ENCODE results near the gene MATN3. TPM values are rescaled to one million over a fixed set of nuclear protein-coding genes. Genes with fewer than 3 reads are reported as not detected.

Gene MATN3
- total RNA-seq, 4 donors from 2014 or later, result 0.27 to 2.3 (median 0.33) TPM; not detected in 1

- Histone ChIP-seq H3K27ac (no peak overlapping the region), H3K9me3 (no peaks in the 10 kb centered on the region), H3K36me3 (no peaks in the 10 kb centered on the region), H3K27me3 (no peaks in the 10 kb centered on the region), H3K4me1 (no peaks in the 10 kb centered on the region), H3K4me3 (replicated peaks in 1 of 3) (no peak overlapping the region)
- DNase-seq, result peak; percentile 50 to 52
- TF ChIP-seq POLR2A (IDR thresholded peaks at IDR 0.05) (no peak), CTCF (IDR thresholded peaks at IDR 0.05) (peak in 5 of 6 experiments; percentile 27 to 76 (median 62))
- WGBS, 2 donors, result 64 to 65% methylated on average over 6 of the region's 6 CpGs
- intact Hi-C loops (cut with DNase I), result loop anchor here (5.0 kb wide), 1 partner anchor 142 kb away; no protein-coding TSS in a partner anchor
Observed at GRCh38 chr2:19955544-19956422, 56.7 kb downstream of the MATN3 start.

- no peaks in the 10 kb centered on the region for H3K4me1 ChIP-seq
- H3K9me3 ChIP-seq, result no peaks in the 10 kb centered on the region
- DNase-seq, result no peak
- intact Hi-C loops (cut with DNase I), result no loop called here
- H3K4me3 ChIP-seq (replicated peaks in 1 of 3), result no peak overlapping the region
- no peaks in the 10 kb centered on the region for H3K27me3 ChIP-seq
- no peak overlapping the region for H3K27ac ChIP-seq
- TF ChIP-seq CTCF (IDR thresholded peaks at IDR 0.05) (no peak), POLR2A (IDR thresholded peaks at IDR 0.05) (no peak)
- H3K36me3 ChIP-seq, result peaks cover 0 to 4% of the 10 kb centered on the region in 2 donors
Observed at GRCh38 chr2:19949071-19949470, 63.4 kb downstream of the MATN3 start.

DNA sequence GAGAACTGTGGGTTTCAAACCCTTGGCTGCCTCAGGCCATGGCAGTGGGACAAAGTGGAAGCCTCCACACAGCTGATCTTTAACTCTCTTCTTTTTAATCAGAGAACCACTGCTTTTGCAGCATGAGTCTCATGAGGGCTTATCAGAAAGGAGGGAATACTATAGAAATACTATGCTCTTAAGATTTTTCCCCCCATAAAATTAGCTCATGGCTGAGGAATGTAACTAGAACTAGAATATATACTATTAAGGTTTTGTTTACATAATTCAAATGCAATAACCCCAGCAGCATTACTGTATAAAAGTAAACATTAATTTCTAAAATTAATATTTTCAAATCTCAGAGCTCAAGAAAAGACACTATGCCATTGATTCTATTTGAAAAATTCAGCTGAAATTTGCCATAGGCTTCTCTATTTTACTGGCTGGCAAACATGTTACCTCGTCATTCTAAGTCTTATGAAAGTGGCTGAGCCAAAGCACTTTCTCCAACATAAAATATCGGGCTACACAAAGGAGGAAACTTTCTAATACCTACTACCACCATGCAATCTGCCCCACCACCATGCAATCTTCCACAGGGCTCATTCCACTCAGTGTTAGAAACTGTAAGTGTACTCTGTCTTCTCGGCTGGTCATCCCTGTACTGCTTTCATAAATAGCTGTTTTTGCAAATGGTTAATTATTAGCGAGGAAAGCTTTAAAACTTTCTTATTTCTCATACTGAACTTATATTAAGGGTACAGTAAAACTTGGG is 65.1 kb downstream of the MATN3 start:
- Histone ChIP-seq H3K27ac (no peak overlapping the region), H3K4me1 (no peaks in the 10 kb centered on the region), H3K36me3 (peaks cover 0 to 4% of the 10 kb centered on the region in 2 donors), H3K27me3 (no peaks in the 10 kb centered on the region), H3K9me3 (no peaks in the 10 kb centered on the region), H3K4me3 (replicated peaks in 1 of 3) (no peak overlapping the region)
- 96% methylated on average over 4 of the region's 4 CpGs for WGBS, 2 donors
- intact Hi-C loops (cut with DNase I), result no loop called here
- TF ChIP-seq POLR2A (IDR thresholded peaks at IDR 0.05) (no peak), CTCF (IDR thresholded peaks at IDR 0.05) (no peak)
- DNase-seq, result no peak

DNA sequence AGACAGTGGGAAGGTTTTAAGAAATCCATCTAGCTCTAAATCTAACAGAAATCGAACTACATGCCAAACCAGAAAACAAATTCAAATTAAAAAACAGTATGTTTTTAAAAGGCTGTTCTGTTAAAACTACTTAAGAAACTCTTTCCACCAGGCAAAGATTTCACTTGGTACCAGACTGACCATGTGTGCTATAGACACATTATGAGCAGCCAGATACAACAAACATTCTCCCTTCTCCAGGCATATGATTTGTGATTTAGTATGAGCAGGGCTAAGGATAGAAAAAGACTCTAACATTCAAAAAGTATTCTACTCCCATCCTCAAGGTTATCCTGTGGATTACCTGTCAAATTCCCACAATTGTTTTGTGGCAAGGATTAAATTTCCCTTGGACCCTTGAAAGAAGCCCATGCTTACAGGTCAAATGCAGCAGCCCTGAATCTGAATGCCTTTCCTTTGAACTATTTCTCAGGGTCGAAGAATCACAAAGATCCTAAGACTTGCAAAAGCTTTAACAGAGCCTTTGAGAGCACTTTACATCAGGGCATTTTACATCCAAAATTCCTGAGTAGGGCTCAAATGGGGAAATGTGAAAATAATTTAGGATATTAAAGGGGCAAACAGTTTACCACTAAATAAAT is 68.1 kb downstream of the MATN3 start:
- 51 to 61% methylated on average over 2 of the region's 2 CpGs for WGBS, 2 donors
- intact Hi-C loops (cut with DNase I), result no loop called here
- Histone ChIP-seq H3K27ac (no peak overlapping the region), H3K36me3 (peaks cover 0 to 6% of the 10 kb centered on the region in 2 donors), H3K4me1 (no peaks in the 10 kb centered on the region), H3K9me3 (no peaks in the 10 kb centered on the region), H3K4me3 (replicated peaks in 1 of 3) (no peak overlapping the region), H3K27me3 (no peaks in the 10 kb centered on the region)
- TF ChIP-seq POLR2A (IDR thresholded peaks at IDR 0.05) (no peak), CTCF (IDR thresholded peaks at IDR 0.05) (no peak)
- no peak for DNase-seq
